OCI-LY7 (cell line): ENCODE data around the gene SMAD5. TPM values are rescaled to one million over a fixed set of nuclear protein-coding genes. Genes with fewer than 3 reads are reported as not detected.

Source experiments
- BruUV-seq: library from RNA; stranded (reverse); fragments of 400-500 nt; replicated peaks from 2 replicates; lab custom pipeline; 2021; lab: Mats Ljungman, UMichigan
- CTCF ChIA-PET: fragments of 300-600 bp; sonication (Branson Sonifier 250); formaldehyde crosslinking; loops from one replicate; lab custom pipeline; 2022; ENCODE audit warnings: antibody characterized with exemption; ENCODE audit not compliant: unreplicated experiment; lab: Charles Lee
- POLR2A ChIA-PET: fragments of 300-600 bp; sonication (Branson Sonifier 250); formaldehyde crosslinking; loops from one replicate; lab custom pipeline; 2022; ENCODE audit warnings: antibody characterized with exemption; lab: Charles Lee
- DNase-seq: peaks from one replicate; pipeline ENCODE4 v3.0.0-alpha.2; 2015; ENCODE audit warnings: low spot score
- H2AFZ ChIP-seq: fragments of 200-600 bp; sonication (generic), shearing (Covaris generic); 2 replicates; pipeline ENCODE4 v1.6.1; 2014; ENCODE audit warnings: mild to moderate bottlenecking, antibody characterized with exemption, low read length, moderate library complexity
- H3K27ac ChIP-seq: fragments of 200-600 bp; sonication (generic); 2 replicates; pipeline ENCODE4 v1.5.1; 2014; ENCODE audit warnings: mixed run types, low read depth, mild to moderate bottlenecking, moderate library complexity, low read length, inconsistent platforms; ENCODE audit not compliant: poor library complexity, severe bottlenecking
- H3K36me3 ChIP-seq: fragments of 200-600 bp; sonication (generic); 2 replicates; pipeline ENCODE4 v1.6.1; 2014; ENCODE audit warnings: mild to moderate bottlenecking, antibody characterized with exemption, low read length, moderate library complexity, mixed read lengths; ENCODE audit not compliant: insufficient read depth
- H3K4me1 ChIP-seq: fragments of 200-600 bp; sonication (generic); 2 replicates; pipeline ENCODE4 v1.5.1; 2014; ENCODE audit warnings: mild to moderate bottlenecking, low read length; ENCODE audit not compliant: insufficient read depth, poor library complexity, severe bottlenecking
- H3K4me2 ChIP-seq: fragments of 200-600 bp; sonication (generic); 2 replicates; pipeline ENCODE4 v1.6.1; 2014; ENCODE audit warnings: mild to moderate bottlenecking, low read length
- H3K4me3 ChIP-seq: fragments of 200-600 bp; sonication (generic); 2 replicates; pipeline ENCODE4 v1.5.1; 2014; ENCODE audit warnings: mild to moderate bottlenecking, low read depth, low read length; ENCODE audit not compliant: poor library complexity, severe bottlenecking
- H3K79me2 ChIP-seq: fragments of 200-600 bp; sonication (generic); 2 replicates; pipeline ENCODE4 v1.6.1; 2016; ENCODE audit warnings: low read depth, mild to moderate bottlenecking, low read length, moderate library complexity, mixed read lengths; ENCODE audit not compliant: insufficient read depth
- H3K9me2 ChIP-seq: fragments of 200-600 bp; sonication (generic); 2 replicates; pipeline ENCODE4 v1.6.1; 2016; ENCODE audit warnings: mild to moderate bottlenecking, low read length, mixed read lengths; ENCODE audit not compliant: insufficient read depth
- H3K9me3 ChIP-seq: fragments of 200-600 bp; sonication (generic); 2 replicates; pipeline ENCODE4 v1.6.1; 2014; ENCODE audit warnings: mild to moderate bottlenecking, mixed run types, low read length, mixed read lengths
- H4K20me1 ChIP-seq: fragments of 200-600 bp; sonication (generic); 2 replicates; pipeline ENCODE4 v1.6.1; 2014; ENCODE audit warnings: mild to moderate bottlenecking, antibody characterized with exemption, low read length, moderate library complexity, mixed read lengths; ENCODE audit not compliant: insufficient read depth
- CTCF ChIP-seq: fragments of 200-600 bp; sonication (generic); conservative IDR thresholded peaks from 2 replicates; pipeline ENCODE4 v1.5.1; 2014; ENCODE audit warnings: mild to moderate bottlenecking, antibody characterized with exemption, low read length, moderate library complexity, mixed read lengths
- EZH2phosphoT487 ChIP-seq: fragments of 200-600 bp; sonication (generic); IDR thresholded peaks from 2 replicates; pipeline ENCODE4 v1.6.1; 2018; ENCODE audit warnings: low read depth, borderline replicate concordance, mild to moderate bottlenecking, mixed run types, antibody characterized with exemption, low read length, moderate library complexity, mixed read lengths
- intact Hi-C: fragments of 100-400 bp; cut with micrococcal nuclease; formaldehyde crosslinking; loops from one replicate; pipeline ENCODE4 v1.10.0; 2022; ENCODE audit not compliant: unreplicated experiment
- total RNA-seq, 2 experiments: library from RNA; depleted of rRNA in 1 of 2; stranded (reverse); fragments of >200 nt in 1 of 2; shearing (Covaris generic) in 1 of 2; gene quantifications; 2 replicates each; pipeline ENCODE4 v1.2.3, GENCODE V29; 2014 to 2022

The SMAD5 gene
- total RNA-seq, 2 experiments from 2014 or later: 32.9 to 94.5 TPM

DNA sequence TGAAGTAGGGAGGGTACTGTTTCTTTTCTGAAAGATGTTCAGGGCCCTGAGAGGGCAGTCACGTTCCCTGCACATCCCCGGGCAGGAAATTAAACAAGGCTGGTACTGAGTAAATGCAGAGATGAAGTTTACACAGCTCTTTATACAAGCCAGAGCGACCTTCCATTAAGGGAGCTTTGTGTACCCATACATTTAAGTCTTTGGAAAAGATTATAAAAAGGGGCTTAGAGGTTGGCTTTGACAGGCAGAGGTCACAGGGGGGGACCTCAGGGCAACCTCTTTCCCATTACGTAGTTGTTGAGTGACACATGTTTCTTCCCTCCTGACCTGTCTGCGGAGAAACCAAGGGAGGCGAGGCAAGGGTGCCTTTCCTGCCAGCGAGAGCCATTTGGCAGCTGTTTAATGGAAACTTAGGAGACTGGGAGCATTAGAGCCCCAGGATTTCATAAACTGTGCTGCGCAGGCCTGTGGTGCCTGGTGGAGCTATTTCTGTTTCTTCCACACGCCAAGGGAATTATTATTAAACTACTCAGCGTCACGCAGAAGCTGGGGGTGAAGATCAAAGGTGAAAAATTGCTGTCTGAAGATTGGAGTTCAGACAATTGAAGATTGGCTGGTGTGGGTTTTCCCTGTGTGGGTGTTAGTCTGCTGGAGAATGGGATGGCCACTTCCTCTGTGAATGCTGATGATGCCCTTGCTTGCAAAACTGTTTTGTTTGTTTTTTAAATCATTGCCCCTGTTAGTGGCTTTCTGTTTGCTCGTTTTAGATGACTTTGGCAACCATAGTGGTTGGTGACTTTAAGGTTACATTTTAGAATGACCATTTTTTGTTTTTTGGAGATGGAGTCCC, 63.6 kb downstream of the SMAD5 start:
- TF ChIP-seq CTCF (no peak), EZH2phosphoT487 (no peak)
- no TSS peak for BruUV-seq
- no peak overlapping the region for H3K27ac ChIP-seq
- no peak overlapping the region for H3K4me2 ChIP-seq
- no peaks in the 10 kb centered on the region for H3K36me3 ChIP-seq
- DNase-seq: no peak
- no peak overlapping the region for H3K4me3 ChIP-seq
- no peaks in the 10 kb centered on the region for H3K9me2 ChIP-seq
- intact Hi-C loops: no loop called here
- no peaks in the 10 kb centered on the region for H3K79me2 ChIP-seq
- CTCF ChIA-PET: no interaction called here
- POLR2A ChIA-PET: interaction anchor here (0.9 to 1.0 kb wide), 3 partner anchors 10 to 67 kb away, joined by 3 read pairs; no protein-coding TSS in a partner anchor
- no peaks in the 10 kb centered on the region for H4K20me1 ChIP-seq
- H2AFZ ChIP-seq: no peak overlapping the region
- no peaks in the 10 kb centered on the region for H3K4me1 ChIP-seq
- no peaks in the 10 kb centered on the region for H3K9me3 ChIP-seq

DNA sequence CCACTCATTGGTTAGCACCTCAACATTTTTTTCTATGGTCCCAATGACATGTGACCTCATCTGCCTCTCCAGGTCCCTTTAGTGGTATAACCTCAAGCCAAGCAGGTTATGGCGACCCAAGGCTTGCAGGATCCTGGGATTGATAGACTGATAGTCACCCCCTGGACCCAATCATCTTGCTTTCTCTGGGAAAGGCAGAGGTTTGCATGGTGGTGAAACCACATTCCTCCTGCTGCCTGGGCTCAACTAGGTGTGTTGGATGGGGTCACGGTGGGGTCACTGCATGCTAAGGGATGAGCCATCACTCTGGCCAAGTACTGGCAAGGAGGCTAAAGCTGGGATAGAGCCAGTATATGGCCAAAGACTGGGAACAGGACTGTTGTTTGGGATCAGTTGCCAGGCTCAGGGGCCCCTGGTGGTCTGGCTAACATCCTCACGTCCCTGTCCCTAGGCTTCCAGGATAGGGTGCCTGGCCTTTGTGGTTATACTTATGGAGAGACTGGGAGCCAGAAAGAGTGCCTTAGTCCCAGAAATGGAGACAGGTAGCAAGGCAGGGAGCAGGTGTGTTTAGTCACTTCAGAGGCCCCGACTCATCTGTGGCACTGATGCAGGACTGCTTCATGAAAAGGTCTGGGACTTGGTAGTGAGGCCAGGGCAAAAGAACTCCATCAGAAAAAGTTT, 65.0 kb downstream of the SMAD5 start:
- no peak overlapping the region for H3K27ac ChIP-seq
- no peaks in the 10 kb centered on the region for H3K36me3 ChIP-seq
- H3K79me2 ChIP-seq: no peaks in the 10 kb centered on the region
- H4K20me1 ChIP-seq: no peaks in the 10 kb centered on the region
- CTCF ChIA-PET: no interaction called here
- H2AFZ ChIP-seq: no peak overlapping the region
- H3K4me1 ChIP-seq: no peaks in the 10 kb centered on the region
- H3K4me2 ChIP-seq: no peak overlapping the region
- TF ChIP-seq EZH2phosphoT487: no peak
- TF ChIP-seq CTCF: no peak
- POLR2A ChIA-PET: interaction anchor here (0.6 kb wide), 1 partner anchor 105 kb away, joined by 3 read pairs; no protein-coding TSS in a partner anchor
- no TSS peak for BruUV-seq
- no peak for DNase-seq
- H3K9me3 ChIP-seq: no peaks in the 10 kb centered on the region
- intact Hi-C loops: no loop called here
- no peaks in the 10 kb centered on the region for H3K9me2 ChIP-seq
- H3K4me3 ChIP-seq: no peak overlapping the region
